GM12873 (cell line): ENCODE measurements around the gene CERS5.
A peak's percentile ranks its signal among the peaks of the same experiment; 100 is the strongest.

ENCODE experiments used
- CTCF ChIP-seq: IDR thresholded peaks from 2 replicates; pipeline ENCODE4 v1.5.1; 2012; ENCODE audit warnings: low read depth, mild to moderate bottlenecking, moderate library complexity, low read length, control low read depth; ENCODE audit not compliant: insufficient read depth; ENCODE audit errors: missing control alignments

Gene CERS5

GRCh38 chr12:50151047-50151687 is 16.0 kb downstream of the CERS5 start:
- TF ChIP-seq CTCF = no peak

GRCh38 chr12:50149311-50149710 is 17.9 kb downstream of the CERS5 start:
- TF ChIP-seq CTCF = no peak

GRCh38 chr12:50147281-50147680 is 19.9 kb downstream of the CERS5 start:
- TF ChIP-seq CTCF = no peak

GRCh38 chr12:50145439-50145838 is 21.7 kb downstream of the CERS5 start:
- no peak for TF ChIP-seq CTCF

GRCh38 chr12:50142993-50143392 is 24.2 kb downstream of the CERS5 start:
- no peak for TF ChIP-seq CTCF

- peak; percentile 52 for TF ChIP-seq CTCF
These were observed 34.5 kb downstream of the CERS5 start for GRCh38 chr12:50132505-50133135.

- no peak for TF ChIP-seq CTCF
These were observed 37.9 kb downstream of the CERS5 start for GRCh38 chr12:50129290-50129689.
